ENCODE measurements around the gene CETP.
"Not testable (repeated sequence)": the region's sequence is repeated elsewhere in the genome, so short reads cannot be mapped to it uniquely, and the experiment has no call there.

Gene CETP

DNA sequence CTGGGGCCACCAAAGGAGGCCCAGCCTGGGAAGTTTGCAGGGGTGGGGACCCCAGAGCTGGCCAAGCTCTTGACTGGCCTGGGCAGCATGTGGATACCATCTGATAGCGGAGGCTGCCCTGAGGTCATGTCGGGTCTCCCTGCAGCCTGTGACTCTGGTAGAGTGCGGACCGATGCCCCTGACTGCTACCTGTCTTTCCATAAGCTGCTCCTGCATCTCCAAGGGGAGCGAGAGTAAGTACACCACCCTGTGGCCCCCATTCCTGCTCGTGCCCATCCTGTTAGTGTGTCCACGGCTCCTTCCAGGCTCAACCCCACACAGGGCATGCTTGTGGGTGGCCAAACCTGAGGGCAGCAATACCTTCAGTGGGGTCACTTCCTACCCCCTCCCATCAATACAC lies 8.0 kb downstream of the CETP start:
- no peak overlapping the region for H3K4me3 ChIP-seq (ENCODE audit: low read depth, low read length)
- TF ChIP-seq, protein P1, sequence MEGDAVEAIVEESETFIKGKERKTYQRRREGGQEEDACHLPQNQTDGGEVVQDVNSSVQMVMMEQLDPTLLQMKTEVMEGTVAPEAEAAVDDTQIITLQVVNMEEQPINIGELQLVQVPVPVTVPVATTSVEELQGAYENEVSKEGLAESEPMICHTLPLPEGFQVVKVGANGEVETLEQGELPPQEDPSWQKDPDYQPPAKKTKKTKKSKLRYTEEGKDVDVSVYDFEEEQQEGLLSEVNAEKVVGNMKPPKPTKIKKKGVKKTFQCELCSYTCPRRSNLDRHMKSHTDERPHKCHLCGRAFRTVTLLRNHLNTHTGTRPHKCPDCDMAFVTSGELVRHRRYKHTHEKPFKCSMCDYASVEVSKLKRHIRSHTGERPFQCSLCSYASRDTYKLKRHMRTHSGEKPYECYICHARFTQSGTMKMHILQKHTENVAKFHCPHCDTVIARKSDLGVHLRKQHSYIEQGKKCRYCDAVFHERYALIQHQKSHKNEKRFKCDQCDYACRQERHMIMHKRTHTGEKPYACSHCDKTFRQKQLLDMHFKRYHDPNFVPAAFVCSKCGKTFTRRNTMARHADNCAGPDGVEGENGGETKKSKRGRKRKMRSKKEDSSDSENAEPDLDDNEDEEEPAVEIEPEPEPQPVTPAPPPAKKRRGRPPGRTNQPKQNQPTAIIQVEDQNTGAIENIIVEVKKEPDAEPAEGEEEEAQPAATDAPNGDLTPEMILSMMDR (conservative IDR thresholded peaks at IDR 0.05; ENCODE audit: low read depth, low read length), result no peak
- no peak for DNase-seq (ENCODE audit: low read depth)

DNA sequence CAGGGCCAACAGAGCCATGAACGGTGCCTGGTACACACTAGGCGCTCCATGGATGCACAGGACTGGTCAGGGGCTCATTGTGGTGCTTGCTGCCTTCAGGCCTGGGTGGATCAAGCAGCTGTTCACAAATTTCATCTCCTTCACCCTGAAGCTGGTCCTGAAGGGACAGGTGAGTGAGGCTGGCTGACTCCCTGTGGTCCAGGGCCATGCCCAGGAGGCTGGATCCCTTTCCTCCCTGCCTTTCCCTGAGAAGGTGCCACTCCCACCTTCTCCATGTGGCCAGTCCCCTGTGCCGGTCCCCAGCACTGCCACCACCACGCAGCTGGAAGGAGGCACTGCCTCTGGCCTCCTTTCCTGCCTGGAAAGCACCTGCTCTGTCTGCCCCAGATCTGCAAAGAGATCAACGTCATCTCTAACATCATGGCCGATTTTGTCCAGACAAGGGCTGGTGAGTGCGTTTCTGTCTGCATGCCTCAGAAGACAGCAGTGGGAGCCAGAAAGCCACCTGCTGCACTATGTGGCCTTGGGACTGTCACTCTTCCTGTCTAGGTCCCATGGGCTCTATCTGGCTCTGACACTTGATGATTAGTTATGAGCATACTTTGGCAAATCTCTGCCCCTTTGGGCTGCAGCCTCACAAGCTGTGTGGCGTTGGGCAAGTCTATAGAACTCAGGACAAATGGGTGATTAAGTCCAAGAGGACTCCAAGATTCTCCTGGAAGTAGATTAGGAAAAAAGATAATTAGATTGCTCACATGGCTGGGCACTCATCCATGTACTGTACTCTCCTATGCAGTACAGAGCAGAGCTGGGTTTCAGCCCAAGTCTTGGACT lies 9.4 kb downstream of the CETP start:
- DNase-seq (ENCODE audit: low read depth), result no peak
- TF ChIP-seq, protein P1 (conservative IDR thresholded peaks at IDR 0.05; ENCODE audit: low read depth, low read length), result no peak
- no peak overlapping the region for H3K4me3 ChIP-seq (ENCODE audit: low read depth, low read length)

DNA sequence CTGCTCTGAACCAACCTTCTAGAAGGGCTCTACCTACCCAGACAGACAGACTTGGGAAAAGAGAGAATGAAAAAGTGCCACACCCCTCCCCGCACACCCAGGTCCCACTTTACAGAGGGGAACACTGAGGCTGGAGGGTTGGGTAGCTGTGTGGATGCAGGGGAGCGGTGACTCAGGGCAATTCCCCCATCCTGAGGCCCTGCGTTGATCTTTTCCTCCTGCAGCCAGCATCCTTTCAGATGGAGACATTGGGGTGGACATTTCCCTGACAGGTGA lies 10.0 kb downstream of the CETP start:
- H3K4me3 ChIP-seq (ENCODE audit: low read depth, low read length), result no peak overlapping the region
- no peak for DNase-seq (ENCODE audit: low read depth)
- TF ChIP-seq, protein P1 (conservative IDR thresholded peaks at IDR 0.05; ENCODE audit: low read depth, low read length), result no peak

DNA sequence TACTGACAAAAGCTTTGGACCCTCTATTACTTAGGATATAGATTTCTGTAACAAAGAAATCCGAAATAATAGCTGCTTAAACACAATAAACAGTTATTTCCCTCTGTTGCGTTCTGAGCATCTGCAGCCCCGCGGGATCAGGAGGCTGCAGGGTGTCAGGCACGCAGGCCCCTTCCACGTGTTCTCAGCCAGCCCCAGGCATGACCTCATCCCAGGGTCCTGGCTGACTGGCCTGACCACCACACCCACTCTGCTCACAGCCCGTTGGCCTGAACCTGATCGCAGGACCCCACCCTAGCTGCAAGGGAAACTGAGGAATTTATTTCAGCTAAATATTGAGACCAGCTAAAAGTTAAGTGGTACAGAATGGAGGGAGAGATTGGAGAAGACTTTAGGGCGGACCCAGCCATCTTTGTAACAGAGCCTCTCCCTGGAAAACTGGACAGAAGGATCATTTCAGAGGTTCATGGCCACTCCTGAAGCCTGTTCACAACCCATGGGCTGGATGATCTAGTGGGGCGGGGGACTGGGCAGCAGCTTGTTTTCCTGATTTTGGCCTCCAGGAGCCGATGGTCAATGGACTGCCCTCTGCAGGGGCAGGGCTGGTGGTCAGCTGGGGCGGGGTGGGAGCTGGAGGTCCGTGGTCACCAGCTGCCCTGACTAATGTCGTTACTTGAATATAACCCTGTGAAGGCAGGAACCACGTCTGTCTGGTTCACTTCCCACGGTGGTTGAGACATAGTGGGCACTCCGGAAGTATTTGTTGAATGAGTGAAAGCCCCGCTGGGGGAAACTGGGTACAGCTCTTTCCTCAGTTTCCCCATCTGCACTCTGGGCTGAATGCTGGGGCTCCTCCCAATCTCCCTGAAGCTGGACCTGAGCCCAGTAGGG lies 10.9 kb downstream of the CETP start:
- no peak overlapping the region for H3K4me3 ChIP-seq (ENCODE audit: low read depth, low read length)
- TF ChIP-seq, protein P1 (conservative IDR thresholded peaks at IDR 0.05; ENCODE audit: low read depth, low read length), result no peak
- DNase-seq (ENCODE audit: low read depth), result no peak

DNA sequence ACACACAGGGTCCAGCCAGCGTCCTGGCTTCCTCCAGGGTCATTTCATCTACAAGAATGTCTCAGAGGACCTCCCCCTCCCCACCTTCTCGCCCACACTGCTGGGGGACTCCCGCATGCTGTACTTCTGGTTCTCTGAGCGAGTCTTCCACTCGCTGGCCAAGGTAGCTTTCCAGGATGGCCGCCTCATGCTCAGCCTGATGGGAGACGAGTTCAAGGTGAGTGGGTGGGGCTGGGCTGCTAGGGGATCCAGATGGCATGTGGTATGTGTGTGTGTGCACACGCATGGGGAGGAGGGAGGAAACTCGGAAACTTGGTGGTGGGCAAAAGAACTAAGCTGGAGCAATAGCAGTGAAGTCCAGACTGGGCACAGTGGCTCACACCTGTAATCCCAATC lies 11.5 kb downstream of the CETP start:
- no peak overlapping the region for H3K4me3 ChIP-seq (ENCODE audit: low read depth, low read length)
- TF ChIP-seq, protein P1 (conservative IDR thresholded peaks at IDR 0.05; ENCODE audit: low read depth, low read length), result no peak
- no peak for DNase-seq (ENCODE audit: low read depth)

DNA sequence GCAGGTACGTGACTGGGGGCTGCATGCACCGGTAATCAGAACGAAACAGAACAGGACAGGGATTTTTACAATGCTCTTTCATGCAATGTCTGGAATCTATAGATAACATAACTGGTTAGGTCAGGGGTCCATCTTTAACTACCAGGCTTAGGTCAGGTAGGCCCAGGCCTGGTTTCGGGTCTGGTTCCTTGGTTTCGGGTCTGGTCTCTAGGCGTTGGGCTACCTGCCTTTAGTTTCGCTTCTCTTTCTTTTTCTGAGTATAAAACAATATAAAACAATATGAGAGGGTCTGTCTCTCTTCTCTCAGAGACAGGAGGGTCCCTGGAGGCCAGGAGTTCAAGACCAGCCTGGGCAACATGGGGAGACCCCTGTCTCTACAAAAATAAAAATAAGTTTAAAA lies 12.1 kb downstream of the CETP start:
- not testable (repeated sequence) for H3K4me3 ChIP-seq (ENCODE audit: low read depth, low read length); DNase-seq (ENCODE audit: low read depth)

DNA sequence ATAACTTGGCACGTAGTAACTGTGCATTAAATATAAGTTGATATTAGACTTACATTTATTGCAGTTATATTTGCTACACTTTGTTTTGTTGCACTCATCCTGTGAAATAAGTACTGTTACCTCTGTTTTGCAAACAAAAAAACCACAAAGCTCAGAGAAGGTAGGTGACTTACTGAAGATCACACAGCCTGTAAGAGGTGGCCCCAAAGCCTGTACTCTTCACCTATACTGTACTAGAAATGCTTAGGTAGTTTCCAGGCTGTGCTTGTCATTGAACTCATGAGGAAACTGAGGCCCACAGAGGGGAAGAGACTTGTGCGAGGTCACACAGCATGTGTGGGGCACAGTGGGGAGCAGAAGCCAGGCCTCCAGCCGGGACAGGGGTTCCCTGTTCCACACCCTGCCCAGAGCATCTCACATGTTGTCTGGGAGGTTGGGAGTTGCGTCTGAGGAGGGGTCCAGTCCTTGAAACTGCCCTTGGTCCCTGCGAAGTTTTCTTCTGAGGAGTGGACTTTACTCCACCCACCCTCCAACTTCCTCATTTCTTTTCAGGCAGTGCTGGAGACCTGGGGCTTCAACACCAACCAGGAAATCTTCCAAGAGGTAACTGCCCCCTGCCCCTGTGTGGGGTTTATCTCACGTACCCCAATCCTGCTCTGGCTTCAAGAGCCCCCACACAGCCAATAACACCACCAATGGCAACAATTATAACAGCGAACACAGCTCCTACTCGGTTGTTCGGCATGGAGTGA lies 13.0 kb downstream of the CETP start:
- DNase-seq (ENCODE audit: low read depth), result no peak
- TF ChIP-seq, protein P1 (conservative IDR thresholded peaks at IDR 0.05; ENCODE audit: low read depth, low read length), result no peak
- no peak overlapping the region for H3K4me3 ChIP-seq (ENCODE audit: low read depth, low read length)
